HG03342 (cell line): ENCODE measurements around the gene NRXN3.

Experiments
- ATAC-seq: cut with Tn5 transposase; IDR thresholded peaks from one replicate; pipeline ENCODE4 v1.9.1; 2021; ENCODE audit warnings: mild to moderate bottlenecking, moderate library complexity; ENCODE audit not compliant: unreplicated experiment

The NRXN3 gene

DNA sequence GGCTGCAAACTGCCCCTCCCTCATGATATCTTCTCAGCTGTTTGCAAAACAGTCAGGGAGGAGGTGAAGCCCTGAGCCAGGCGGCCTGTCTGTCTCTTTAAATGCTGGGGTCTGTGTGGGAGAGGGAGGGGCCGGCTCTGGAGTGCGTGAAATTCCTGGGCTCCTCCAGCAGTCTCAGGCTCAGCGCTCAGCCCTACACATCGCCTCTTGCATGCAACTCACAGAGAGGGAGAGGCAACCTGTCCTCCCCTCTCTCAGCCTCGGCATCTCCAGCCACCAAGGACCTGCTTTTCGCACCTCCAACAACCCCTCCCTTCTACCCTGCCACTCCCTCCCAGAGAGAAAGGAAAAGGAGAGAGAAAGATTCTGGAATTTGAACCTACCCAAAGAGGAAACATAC, at the start of gene NRXN3:
Gene NRXN3, plus strand, starts transcription at position 171 of the 400 bp plus-strand sequence. CDS start 72,721 bp downstream, outside the sequence.
- ATAC-seq, result no peak

DNA sequence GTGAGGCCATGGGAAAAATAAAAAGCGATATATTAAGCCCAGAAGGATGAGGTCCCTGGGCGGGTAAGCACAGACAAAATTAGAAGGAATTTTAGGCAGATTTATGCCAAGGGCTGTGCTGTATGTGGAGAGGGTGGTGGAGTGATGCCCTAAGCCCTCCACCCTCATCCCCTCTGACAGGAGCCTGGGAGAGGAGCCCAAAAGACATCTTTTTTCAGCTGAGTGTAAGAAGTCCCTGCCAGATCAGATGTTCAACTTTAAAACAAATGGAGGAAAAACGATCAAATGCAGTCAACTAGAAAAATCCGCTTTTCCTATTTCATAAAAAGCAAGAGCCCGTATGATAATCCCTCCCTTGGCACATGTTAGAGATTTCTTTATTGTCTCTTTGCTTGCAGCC, 47.7 kb upstream of the NRXN3 start:
- ATAC-seq, result no peak

DNA sequence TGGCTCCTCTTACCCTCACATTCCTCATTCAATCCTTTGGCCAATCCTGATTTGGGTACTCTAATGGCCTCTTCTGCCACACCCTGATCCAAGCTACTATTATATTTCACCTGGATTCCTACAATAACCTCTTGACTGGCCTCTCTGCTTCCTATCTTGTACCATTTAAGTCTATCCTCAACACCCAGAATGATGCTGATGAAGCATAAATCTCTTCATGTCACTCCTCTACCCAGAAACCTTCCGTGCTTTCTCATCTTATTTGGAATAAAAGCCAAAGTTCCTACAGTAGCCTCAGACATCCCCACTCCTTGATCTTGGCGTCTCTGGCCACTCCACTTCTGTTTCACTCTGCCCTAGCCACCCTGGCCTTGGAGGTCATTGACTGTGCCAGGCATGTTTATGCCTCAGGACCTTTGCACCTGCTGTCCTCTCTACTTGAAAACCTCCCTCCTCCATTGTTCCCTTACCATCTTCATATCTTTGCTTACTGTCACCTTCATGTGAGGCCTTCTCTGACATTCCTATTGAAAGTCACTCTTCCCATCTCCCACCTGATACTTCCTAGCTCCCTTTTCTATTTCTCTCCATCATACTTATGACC, 46.4 kb upstream of the NRXN3 start:
- no peak for ATAC-seq

DNA sequence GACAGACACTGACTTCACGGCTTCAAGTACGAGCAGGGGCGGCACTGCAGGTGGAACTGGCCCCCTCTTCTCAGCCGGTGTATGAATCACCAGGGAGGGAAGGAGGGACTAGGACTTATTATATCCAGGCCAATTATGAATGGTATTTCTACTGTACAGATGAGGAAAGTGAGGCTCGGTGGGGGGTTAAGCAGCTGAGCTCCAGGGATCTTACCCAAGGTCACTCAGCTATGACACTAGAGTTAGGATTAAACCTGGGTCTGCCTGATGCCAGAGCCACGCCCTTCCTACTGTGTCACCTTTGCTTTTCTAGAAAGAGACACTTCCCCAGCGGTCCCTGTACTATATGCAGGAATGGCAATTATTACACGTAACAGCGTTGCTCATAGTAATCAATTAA, 42.2 kb upstream of the NRXN3 start:
- no peak for ATAC-seq

DNA sequence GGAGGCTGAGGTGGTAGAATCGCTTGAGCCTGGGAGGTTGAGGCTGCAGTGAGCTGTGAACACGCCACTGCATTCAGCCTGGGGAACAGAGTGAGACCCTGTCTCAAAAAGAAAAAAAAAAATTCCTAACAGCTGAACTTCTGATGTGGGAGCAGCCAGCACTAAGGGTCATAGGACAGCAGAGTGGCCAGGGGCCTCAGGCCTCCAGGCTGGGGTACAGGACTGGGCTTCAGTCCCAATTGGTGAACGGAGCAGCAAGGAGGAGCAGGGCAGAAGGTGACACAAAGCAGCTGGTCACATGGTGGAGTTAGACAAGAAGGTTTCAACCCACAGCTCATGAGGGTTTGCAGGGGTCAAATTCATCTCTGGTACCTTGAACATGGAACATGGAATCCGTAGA, 40.8 kb upstream of the NRXN3 start:
- no peak for ATAC-seq

DNA sequence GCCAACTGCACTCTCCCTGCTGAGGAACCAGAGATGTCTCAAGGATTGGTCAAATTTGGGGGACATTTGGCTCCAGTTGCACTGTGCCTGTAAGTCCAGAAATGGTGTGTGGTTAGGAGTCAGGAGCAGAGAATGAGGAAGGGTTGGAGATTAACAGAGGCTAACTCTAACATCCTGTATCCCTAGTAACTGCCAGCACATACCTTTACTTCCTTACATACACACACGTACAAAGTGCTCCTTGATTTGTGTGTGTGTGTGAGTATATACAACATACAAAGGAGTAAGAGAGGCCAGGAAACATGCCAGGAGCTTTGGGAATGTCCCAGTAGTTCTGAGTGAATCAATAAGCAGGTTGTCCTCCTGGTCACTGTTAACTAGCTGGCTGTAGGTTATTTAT, 39.8 kb upstream of the NRXN3 start:
- no peak for ATAC-seq

DNA sequence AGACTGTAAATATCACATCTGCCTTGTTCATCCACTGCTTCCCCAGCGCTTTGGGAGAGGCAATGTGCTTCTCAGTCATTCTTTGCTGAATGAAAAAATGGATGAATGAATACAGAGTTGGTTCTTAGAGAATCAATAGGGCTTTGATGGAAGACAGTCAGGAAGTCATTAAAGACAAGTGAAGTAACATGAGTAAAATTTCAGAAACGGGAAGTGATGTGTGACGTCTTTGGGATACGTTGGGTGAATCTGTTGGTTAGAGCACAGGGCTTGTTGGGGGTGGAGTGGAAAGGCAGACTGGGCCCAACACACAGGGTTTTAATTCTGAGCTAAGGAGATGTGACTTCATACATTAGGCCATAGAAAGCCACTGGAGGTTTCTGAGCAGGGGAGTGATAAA, 39.0 kb upstream of the NRXN3 start:
- no peak for ATAC-seq

DNA sequence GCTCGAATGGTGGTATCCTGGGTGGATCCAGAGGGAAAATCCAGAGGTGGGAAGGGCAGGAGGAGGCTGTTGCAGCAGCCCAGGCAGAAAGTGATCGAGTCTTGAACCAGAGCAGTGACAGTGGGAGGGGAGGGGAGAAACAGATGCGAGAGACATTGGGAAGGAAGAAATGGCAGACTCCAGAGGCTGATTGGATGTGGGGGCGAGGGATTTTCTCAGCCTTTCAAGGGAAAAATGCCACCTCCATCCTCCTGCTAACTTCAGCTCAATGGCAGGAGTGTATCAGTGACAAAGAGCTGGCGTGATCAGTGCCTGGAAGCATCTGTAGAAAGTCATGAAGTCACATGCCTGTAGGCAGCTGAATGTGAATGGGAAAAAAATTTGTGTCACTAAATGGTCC, 38.6 kb upstream of the NRXN3 start:
- no peak for ATAC-seq

DNA sequence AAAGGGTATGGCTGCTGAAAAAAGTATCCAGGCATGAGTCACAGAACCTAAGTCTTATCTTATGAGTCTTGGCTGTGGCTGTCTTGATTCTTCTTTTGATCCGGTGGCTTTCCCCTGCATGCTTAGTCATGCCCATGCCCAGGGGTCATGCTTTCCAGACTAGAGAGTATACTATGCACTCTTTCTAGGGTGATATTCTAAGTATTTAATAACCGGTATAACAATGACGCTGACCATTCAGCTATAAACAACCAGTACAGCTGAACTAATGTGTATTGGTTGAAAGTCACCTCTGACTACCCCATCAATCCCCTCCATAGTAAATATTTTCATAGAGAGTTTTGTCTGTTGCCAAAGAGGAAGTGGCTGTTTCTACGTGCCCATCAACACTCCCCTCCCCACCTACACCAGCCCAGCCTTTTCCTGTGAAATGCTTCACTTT, 34.7 kb upstream of the NRXN3 start:
- ATAC-seq, result no peak

DNA sequence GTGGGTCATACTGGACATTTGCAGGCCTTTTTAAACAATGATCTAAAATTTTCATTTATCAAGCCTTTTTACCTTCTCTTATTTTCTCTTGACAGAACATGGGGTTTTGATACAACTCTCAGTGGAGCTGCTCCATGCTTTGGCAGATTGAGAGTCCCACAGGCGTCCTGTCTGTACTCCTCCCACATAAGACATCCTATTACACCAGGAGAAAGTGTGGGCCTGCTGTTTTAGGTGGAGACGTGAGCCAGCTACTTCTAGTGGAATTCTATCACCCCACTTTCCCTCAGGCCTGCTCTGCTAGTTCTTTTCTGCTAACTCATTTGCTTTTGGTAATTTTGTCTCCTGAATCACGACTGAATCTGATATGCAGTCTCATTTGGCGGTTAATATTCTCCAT, 33.5 kb upstream of the NRXN3 start:
- ATAC-seq, result no peak

DNA sequence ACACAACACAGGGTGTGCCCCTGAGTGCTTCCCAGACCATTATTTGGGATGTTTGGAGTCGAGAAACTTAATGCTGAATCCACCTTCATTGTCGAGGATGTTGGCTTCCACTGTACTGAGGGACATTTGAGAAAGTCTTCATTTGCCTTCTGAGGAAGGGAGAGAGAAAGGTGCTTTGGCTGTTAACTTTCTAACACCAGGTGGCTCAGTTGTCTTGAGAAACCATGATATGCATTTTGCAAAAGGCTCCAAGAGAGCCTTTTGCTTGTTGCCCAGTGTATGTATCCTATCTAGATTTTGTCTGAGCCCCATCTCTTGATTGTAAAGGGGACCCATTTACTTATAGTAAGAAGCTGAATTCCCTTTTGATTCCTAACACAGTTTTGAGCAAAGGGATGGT, 28.6 kb upstream of the NRXN3 start:
- ATAC-seq, result no peak

DNA sequence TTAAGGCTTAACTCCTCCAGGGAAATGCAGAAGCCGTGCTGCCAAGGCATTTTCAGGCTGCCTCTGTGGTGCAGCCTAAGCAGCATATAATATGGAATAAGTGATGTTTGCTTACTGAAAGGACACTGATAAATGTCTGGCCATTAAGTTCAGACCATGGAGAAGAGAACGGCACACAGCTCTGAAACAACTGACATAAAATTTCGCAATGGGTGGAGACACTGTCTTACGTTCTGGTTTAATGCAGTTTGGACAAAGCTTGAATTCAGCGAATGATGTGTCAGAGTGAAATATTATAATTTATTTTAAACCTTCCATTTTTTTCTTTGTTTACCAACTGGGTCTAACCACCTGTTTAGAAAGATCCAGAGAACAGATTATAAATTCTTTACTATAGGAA, 27.2 kb upstream of the NRXN3 start:
- no peak for ATAC-seq

DNA sequence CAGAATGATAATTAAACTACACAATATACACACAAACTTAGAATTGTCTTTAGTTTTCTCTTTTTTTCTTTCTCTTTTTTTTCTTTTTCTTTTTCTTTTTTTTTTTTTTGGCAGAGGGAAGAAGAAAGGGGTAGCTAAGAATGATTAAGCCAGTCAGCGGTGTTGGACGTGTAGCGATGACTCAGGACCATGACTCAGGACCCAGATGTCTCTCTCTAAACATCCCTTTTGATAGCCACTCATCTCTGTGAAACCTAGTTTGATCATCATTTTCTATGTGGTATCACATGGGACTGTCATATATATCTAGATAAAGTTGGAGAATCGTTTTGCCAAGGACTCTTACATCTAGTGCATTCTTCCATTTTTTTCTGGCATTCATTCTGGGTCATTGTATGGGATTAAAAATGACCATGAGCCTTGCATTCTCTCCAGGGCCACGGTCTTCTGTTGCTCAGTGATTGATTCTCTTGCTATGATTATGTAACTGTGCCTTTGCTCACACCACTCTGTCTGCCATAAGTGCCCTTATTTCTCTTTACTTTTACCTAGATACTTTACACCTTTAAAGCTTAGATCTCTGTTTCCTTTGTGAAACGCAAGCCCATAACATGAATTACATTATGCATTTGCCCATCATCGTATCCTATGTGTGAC, 26.6 kb upstream of the NRXN3 start:
- ATAC-seq, result no peak

DNA sequence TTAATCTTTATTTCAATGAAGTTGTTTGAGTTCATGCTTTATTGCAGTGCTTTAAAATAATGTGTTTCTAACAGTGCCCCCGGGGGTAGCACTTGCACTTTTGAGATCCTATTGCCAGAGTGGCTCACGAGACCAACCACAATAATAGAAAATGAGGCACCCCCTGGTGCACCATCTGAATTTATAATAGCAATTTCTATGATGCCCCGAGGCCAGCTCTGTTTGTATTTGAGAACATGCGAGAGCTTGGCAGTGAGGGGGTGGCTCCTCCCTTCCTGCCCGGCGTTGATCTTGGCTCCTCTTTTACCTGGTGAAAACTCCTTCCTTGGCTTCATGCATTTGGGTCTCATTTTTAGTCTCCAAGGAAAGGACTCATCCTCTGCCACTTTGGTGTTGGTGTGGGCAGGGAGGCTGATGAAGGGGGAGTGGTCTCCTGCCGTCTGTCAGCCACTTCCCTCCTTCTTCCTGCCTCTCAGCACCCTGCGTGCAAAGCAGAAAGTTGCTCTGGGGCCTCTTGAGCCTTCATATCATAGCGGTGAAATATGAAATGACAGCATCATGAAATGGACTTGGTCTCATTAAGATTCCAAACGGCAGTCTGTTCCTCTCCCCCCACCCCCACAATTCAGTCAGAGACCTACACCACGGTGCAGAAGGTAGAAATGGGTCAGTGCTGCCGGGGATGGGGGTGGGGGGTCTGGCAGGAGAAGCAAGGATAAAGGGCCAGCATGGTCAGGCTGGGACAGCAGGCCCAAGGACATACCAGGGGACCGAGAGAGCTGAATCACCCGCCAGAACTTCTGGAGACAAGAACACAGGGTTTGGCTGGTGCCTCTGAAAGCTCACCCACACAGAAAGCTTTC, 17.7 kb upstream of the NRXN3 start:
- ATAC-seq, result no peak

DNA sequence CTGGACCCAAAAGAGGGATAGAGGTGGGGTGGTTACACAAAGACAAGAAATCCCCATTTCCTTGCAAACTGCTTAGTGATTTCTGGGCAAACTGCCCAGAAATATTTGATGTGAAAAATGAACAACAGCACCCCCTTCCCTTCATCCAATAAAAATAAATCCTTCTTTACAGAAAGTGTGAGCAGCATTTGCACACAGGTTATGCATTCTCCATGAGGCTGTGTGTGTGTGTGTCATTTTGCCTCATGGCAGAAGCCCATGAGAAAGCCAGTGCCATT, 17.2 kb upstream of the NRXN3 start:
- no peak for ATAC-seq

DNA sequence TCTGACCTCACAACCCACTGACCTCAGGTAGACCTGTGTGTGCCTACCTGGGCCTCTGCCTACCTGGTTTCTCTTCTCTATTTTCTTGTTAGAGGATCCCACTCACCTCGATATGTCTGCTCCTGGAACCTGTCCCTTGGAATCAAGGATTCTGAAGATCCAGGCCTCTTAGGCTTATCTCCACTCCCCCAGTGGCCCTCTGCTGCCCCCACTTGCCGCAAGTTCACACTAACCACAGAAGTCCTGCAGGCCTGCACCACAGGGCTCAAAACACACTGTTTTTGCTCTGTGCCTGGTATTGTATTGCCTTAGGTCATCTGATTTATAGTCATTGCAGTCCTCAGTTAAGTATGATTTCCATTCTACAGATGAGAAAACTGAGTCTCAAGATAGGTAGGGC, 15.3 kb upstream of the NRXN3 start:
- no peak for ATAC-seq

DNA sequence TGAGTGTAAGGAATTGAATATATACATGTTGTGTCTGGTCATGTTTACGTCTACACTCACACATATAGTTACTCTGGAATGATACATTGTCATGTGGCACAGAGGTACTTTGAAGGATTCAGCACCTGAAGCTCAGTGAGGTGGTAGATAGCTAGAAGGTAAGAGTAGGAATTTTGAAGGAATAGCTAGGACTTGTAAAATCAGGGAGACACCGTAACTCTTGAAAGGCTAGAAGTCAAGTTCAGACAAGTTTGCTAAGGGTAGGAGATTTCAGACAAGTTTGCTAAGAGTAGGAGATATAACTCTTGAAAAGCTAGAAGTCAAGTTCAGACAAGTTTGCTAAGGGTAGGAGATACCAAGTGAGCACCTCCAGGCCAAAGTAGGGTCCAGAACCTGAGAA, 14.0 kb upstream of the NRXN3 start:
- ATAC-seq, result no peak

DNA sequence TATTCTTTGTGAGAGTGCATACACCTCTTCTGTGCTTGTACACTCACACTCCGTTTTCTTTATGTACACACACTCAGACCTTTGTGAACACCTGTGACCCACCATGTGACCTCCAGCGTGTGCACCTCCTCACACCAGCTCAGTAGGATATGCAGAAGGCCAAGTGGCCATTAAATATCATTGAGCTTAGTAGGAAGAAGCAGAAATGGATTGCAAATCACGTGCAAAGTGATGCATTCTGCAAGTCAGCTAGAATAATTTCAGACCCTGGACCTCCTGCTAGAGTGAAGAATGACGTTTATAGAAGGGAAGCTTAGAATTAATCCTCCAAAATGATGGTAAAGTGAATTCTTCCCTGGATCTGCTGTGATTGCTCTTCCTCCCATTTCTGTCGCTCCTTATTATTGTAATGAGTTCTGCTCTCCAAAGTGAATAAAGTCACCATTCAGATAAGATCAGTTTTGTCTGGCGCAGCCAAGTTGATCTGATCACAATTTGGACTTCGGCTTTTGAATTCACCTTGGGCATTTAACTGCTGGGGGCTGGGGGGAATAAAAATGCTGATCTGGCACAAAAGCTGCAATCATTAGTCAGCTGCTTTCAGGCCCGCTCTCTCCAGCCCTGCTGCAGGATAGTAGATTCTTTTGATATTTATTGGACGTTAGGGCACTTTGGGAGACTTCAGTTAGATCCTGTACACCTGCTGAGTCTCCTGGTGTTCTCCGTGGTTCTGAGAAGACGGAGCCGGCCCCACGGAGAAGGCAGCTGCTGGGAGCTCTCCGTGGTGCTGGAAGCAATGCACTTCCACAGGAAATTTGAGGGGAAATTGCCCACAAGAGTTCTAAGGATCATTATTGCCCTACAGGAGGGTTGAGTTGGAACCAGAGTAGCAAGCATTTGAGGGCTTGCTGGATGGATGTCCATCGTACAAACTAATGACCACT, 12.4 kb upstream of the NRXN3 start:
- ATAC-seq, result no peak

DNA sequence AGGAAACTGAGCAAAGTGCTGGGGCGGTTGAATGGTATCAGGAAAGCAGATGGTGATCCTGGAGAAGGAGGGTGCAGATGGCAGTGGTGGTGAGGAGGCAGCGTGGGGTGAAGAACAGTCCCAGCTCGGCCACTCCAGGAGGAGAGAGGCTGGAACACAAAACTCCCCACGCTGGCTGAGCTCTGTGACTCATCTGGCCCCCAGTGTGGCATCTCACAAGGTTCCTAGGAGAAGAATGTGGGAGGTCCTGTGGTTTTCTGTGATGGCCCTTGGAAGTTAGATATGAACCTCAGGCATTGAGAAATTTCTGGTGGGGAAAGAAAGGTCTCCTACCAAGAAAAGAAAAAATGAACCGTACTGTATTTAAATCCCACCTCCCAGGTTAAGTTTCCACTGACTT, 8.0 kb upstream of the NRXN3 start:
- no peak for ATAC-seq

DNA sequence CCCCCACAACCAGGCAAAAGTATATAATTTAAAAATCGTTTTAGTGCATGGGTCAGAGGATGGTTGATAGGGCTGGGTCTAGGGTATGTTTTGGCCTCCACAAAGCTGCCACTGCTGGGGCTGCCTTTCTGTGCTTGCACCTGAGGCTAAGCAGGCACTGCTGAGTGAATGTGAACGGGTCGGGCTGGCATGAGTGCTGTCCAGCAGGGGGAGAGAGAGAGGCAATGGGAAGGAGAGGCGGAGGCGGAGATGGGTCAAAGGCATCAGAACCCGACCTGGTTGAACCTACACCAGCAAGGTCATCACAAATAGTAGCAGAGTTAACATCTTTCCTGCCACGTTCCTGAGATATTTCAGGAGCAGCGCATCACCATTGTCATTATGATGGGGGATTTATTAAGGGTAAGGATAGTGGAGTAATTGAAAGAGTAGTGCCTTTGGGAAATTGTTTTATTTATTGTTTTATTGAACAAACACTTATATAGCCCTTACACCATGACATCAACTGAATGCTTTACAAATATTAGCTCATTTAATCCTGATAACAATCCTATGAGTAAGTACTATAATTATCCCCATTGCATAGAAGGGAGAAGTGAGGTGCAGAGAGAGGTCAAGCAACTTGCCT, 5.8 kb upstream of the NRXN3 start:
- no peak for ATAC-seq

DNA sequence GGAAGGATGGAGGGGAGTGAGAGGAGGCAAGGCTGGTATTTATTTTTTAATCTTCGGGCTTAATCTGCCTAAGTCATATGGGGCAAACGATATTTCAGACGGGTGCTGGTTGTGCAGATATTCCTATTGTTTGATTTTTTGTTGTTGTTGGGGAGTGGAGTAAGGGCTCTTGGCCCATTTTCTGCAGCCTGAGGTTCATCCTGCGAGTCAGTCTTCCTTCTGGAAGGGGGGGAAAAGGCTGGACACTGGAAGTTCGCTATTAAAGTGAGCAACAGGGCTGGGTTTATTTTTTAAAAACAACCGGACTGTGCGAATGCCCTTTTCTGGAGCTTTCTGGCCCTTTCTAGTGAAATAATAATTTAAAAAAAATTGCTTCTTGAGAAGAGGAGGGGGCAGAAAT, 2.3 kb downstream of the NRXN3 start:
- ATAC-seq, result no peak
